Neutrophil (primary cell): Measurements from ENCODE around the gene RXFP1.
A peak's percentile ranks its signal among the peaks of the same experiment; 100 is the strongest.

ENCODE experiments used
- H3K27ac ChIP-seq: fragments of 200-600 bp; sonication (generic); 2 replicates; pipeline ENCODE4 v1.5.1; 2016; ENCODE audit warnings: mild to moderate bottlenecking, moderate library complexity
- H3K27me3 ChIP-seq: fragments of 200-600 bp; sonication (generic); 2 replicates; pipeline ENCODE4 v1.6.0; 2016; ENCODE audit warnings: mild to moderate bottlenecking
- H3K36me3 ChIP-seq: fragments of 200-600 bp; sonication (generic); 2 replicates; pipeline ENCODE4 v1.5.1; 2017
- H3K4me1 ChIP-seq, 2 experiments: fragments of 200-600 bp in 1 of 2; sonication (generic) in 1 of 2; 1 replicate in 1 of 2; 2 replicates in 1 of 2; pipeline versions ENCODE4 v1.5.1 to v1.6.1; 2013 to 2016; ENCODE audit warnings: low read depth in 1 of 2, low read length in 1 of 2, mild to moderate bottlenecking in 1 of 2, moderate library complexity in 1 of 2; ENCODE audit not compliant: control insufficient read depth in 1 of 2, insufficient read depth in 1 of 2
- H3K4me3 ChIP-seq, 2 experiments: fragments of 200-600 bp in 1 of 2; sonication (generic) in 1 of 2; 1 replicate in 1 of 2; 2 replicates in 1 of 2; pipeline ENCODE4 v1.5.1; 2013 to 2016; ENCODE audit warnings: low read depth in 1 of 2, low read length in 1 of 2, mild to moderate bottlenecking in 1 of 2, moderate library complexity in 1 of 2
- H3K9me3 ChIP-seq: fragments of 200-600 bp; sonication (generic); 2 replicates; pipeline ENCODE4 v1.5.1; 2016
- CTCF ChIP-seq: fragments of 200-600 bp; sonication (generic); IDR thresholded peaks from 2 replicates; pipeline ENCODE4 v1.5.1; 2016; ENCODE audit warnings: antibody characterized with exemption

RXFP1 gene

GRCh38 chr4:158622251-158622650 is 100.6 kb downstream of the RXFP1 start:
- H3K36me3 ChIP-seq = no peaks in the 10 kb centered on the region
- no peak for TF ChIP-seq CTCF
- no peak overlapping the region for H3K4me3 ChIP-seq
- no peaks in the 10 kb centered on the region for H3K9me3 ChIP-seq
- no peaks in the 10 kb centered on the region for H3K27me3 ChIP-seq
- H3K27ac ChIP-seq = no peak overlapping the region
- H3K4me1 ChIP-seq = no peaks in the 10 kb centered on the region

GRCh38 chr4:158624889-158625478 is 103.3 kb downstream of the RXFP1 start:
- Histone ChIP-seq H3K9me3 (no peaks in the 10 kb centered on the region), H3K27me3 (no peaks in the 10 kb centered on the region), H3K36me3 (no peaks in the 10 kb centered on the region), H3K27ac (no peak overlapping the region), H3K4me3 (no peak overlapping the region), H3K4me1 (no peaks in the 10 kb centered on the region)
- TF ChIP-seq CTCF = peak; percentile 37

GRCh38 chr4:158625544-158625943 is 103.9 kb downstream of the RXFP1 start:
- Histone ChIP-seq H3K27ac (no peak overlapping the region), H3K9me3 (no peaks in the 10 kb centered on the region), H3K4me1 (no peaks in the 10 kb centered on the region), H3K27me3 (no peaks in the 10 kb centered on the region), H3K4me3 (no peak overlapping the region), H3K36me3 (no peaks in the 10 kb centered on the region)
- no peak for TF ChIP-seq CTCF

DNA sequence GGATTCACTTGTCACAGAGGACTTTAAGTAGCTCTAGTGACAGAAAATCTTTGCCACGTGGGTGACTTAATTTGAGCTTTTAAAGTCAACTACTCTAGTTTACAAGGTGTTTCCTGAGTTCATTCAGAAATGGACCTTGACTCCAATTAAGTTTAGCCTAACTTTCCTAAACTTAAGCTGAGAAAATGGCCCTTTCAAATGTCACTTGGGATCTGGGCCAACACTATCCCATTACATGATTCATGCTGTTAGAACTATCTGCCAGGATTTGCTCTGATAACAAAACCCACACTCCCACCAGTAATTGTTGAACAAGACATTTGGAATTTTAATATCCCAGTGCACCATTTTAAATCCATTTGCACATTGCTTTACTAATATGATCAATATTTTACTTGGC is 109.2 kb downstream of the RXFP1 start:
- Histone ChIP-seq H3K27me3 (no peaks in the 10 kb centered on the region), H3K4me1 (no peaks in the 10 kb centered on the region), H3K27ac (no peak overlapping the region), H3K36me3 (no peaks in the 10 kb centered on the region), H3K9me3 (no peaks in the 10 kb centered on the region), H3K4me3 (no peak overlapping the region)
- TF ChIP-seq CTCF = no peak

- Histone ChIP-seq H3K4me3 (no peak overlapping the region), H3K27me3 (no peaks in the 10 kb centered on the region), H3K36me3 (no peaks in the 10 kb centered on the region), H3K27ac (no peak overlapping the region), H3K9me3 (no peaks in the 10 kb centered on the region), H3K4me1 (no peaks in the 10 kb centered on the region)
- TF ChIP-seq CTCF = no peak
Measured at GRCh38 chr4:158636619-158637018, 114.9 kb downstream of the RXFP1 start.

- Histone ChIP-seq H3K4me3 (no peak overlapping the region), H3K9me3 (no peaks in the 10 kb centered on the region)
- no peak for TF ChIP-seq CTCF
Measured at GRCh38 chr4:158644356-158644755, 122.7 kb downstream of the RXFP1 start.

More at GRCh38 chr4:158644356-158644755, 122.7 kb downstream of the RXFP1 start:
- H3K4me1 ChIP-seq = peaks cover 4 to 8% of the 10 kb centered on the region in 2 experiments
- no peaks in the 10 kb centered on the region for H3K36me3 ChIP-seq
- H3K27me3 ChIP-seq = no peaks in the 10 kb centered on the region
- H3K27ac ChIP-seq = no peak overlapping the region
